MG63 (cell line): ENCODE results near the gene NAALADL2. TPM values are rescaled to one million over a fixed set of nuclear protein-coding genes. Genes with fewer than 3 reads are reported as not detected.
"Not testable (repeated sequence)": the region's sequence is repeated elsewhere in the genome, so short reads cannot be mapped to it uniquely, and the experiment has no call there.

ENCODE experiments used
- DNase-seq: peaks from one replicate; pipeline ENCODE4 v3.0.0-alpha.2; 2020
- H3K27me3 ChIP-seq: fragments of 250-450 bp; sonication (Bioruptor Pico); 2 replicates; pipeline ENCODE4 v1.5.1; 2020; ENCODE audit warnings: mild to moderate bottlenecking, moderate library complexity
- H3K36me3 ChIP-seq: fragments of 250-450 bp; sonication (Bioruptor Pico); 2 replicates; pipeline ENCODE4 v1.5.1; 2020; ENCODE audit warnings: mild to moderate bottlenecking, moderate library complexity
- H3K4me3 ChIP-seq: fragments of 250-450 bp; sonication (Bioruptor Pico); 2 replicates; pipeline ENCODE4 v1.5.1; 2020; ENCODE audit warnings: mild to moderate bottlenecking, moderate library complexity
- H3K9me3 ChIP-seq: fragments of 250-450 bp; sonication (Bioruptor Pico); 2 replicates; pipeline ENCODE4 v1.5.1; 2020; ENCODE audit warnings: mild to moderate bottlenecking, moderate library complexity
- total RNA-seq: library from RNA; depleted of rRNA; stranded (reverse); fragments of >200 nt; shearing (Covaris generic); gene quantifications from 2 replicates; pipeline ENCODE4 v1.2.3, GENCODE V29; 2014; ENCODE audit warnings: low replicate concordance

NAALADL2 gene
- total RNA-seq, 1 experiment from 2014 or later: 1.6 TPM

- H3K27me3 ChIP-seq: no peaks in the 10 kb centered on the region
These were observed 695.7 kb downstream of the NAALADL2 start for GRCh38 chr3:175554801-175555200.

GRCh38 chr3:175558261-175558660, 699.1 kb downstream of the NAALADL2 start:
- no peaks in the 10 kb centered on the region for H3K36me3 ChIP-seq
- peaks cover 8% of the 10 kb centered on the region for H3K9me3 ChIP-seq
- no peak overlapping the region for H3K4me3 ChIP-seq
- H3K27me3 ChIP-seq: no peaks in the 10 kb centered on the region
- no peak for DNase-seq

More at GRCh38 chr3:175554801-175555200, 695.7 kb downstream of the NAALADL2 start:
- DNase-seq: no peak
- H3K4me3 ChIP-seq: no peak overlapping the region
- H3K36me3 ChIP-seq: no peaks in the 10 kb centered on the region
- H3K9me3 ChIP-seq: peaks cover 3% of the 10 kb centered on the region; the same call in 1 of the 2 replicates

- H3K36me3 ChIP-seq: no peaks in the 10 kb centered on the region
- H3K9me3 ChIP-seq: peaks cover 5% of the 10 kb centered on the region; the same call in 1 of the 2 replicates
- H3K27me3 ChIP-seq: no peaks in the 10 kb centered on the region
- no peak for DNase-seq
- no peak overlapping the region for H3K4me3 ChIP-seq
These were observed 705.2 kb downstream of the NAALADL2 start for GRCh38 chr3:175564363-175564762.

- Histone ChIP-seq H3K27me3 (no peaks in the 10 kb centered on the region), H3K4me3 (no peak overlapping the region), H3K36me3 (no peaks in the 10 kb centered on the region), H3K9me3 (no peaks in the 10 kb centered on the region)
- no peak for DNase-seq
These were observed 712.0 kb downstream of the NAALADL2 start for GRCh38 chr3:175571096-175571495.

GRCh38 chr3:175573226-175573625, 714.1 kb downstream of the NAALADL2 start:
- H3K36me3 ChIP-seq: no peaks in the 10 kb centered on the region
- no peaks in the 10 kb centered on the region for H3K9me3 ChIP-seq
- H3K4me3 ChIP-seq: no peak overlapping the region
- no peak for DNase-seq
- H3K27me3 ChIP-seq: no peaks in the 10 kb centered on the region

GRCh38 chr3:175580318-175580717, 721.2 kb downstream of the NAALADL2 start:
- DNase-seq: no peak
- Histone ChIP-seq H3K27me3 (no peaks in the 10 kb centered on the region), H3K4me3 (no peak overlapping the region), H3K9me3 (no peaks in the 10 kb centered on the region; the same call in 1 of the 2 replicates), H3K36me3 (no peaks in the 10 kb centered on the region)

GRCh38 chr3:175585898-175586297, 726.8 kb downstream of the NAALADL2 start:
- Histone ChIP-seq H3K27me3 (no peaks in the 10 kb centered on the region), H3K4me3 (no peak overlapping the region), H3K36me3 (no peaks in the 10 kb centered on the region), H3K9me3 (no peaks in the 10 kb centered on the region)
- peak; percentile 3 for DNase-seq

- peaks cover 4% of the 10 kb centered on the region for H3K9me3 ChIP-seq
- H3K36me3 ChIP-seq: no peaks in the 10 kb centered on the region
- H3K27me3 ChIP-seq: no peaks in the 10 kb centered on the region
- DNase-seq: no peak
- no peak overlapping the region for H3K4me3 ChIP-seq
These were observed 731.6 kb downstream of the NAALADL2 start for GRCh38 chr3:175590745-175591144.

- no peak for DNase-seq
- Histone ChIP-seq H3K36me3 (no peaks in the 10 kb centered on the region), H3K4me3 (no peak overlapping the region), H3K27me3 (no peaks in the 10 kb centered on the region), H3K9me3 (peaks cover 4% of the 10 kb centered on the region)
These were observed 732.2 kb downstream of the NAALADL2 start for GRCh38 chr3:175591375-175591774.

- no peaks in the 10 kb centered on the region for H3K27me3 ChIP-seq
These were observed 734.2 kb downstream of the NAALADL2 start for GRCh38 chr3:175593331-175593730.

GRCh38 chr3:175598740-175599139, 739.6 kb downstream of the NAALADL2 start:
- H3K4me3 ChIP-seq: no peak overlapping the region
- H3K9me3 ChIP-seq: peaks cover 4% of the 10 kb centered on the region
- H3K36me3 ChIP-seq: no peaks in the 10 kb centered on the region
- H3K27me3 ChIP-seq: no peaks in the 10 kb centered on the region
- no peak for DNase-seq

More at GRCh38 chr3:175593331-175593730, 734.2 kb downstream of the NAALADL2 start:
- Histone ChIP-seq H3K36me3 (no peaks in the 10 kb centered on the region), H3K4me3 (no peak overlapping the region), H3K9me3 (peaks cover 4% of the 10 kb centered on the region)
- DNase-seq: no peak

GRCh38 chr3:175601521-175601920, 742.4 kb downstream of the NAALADL2 start:
- DNase-seq: no peak
- Histone ChIP-seq H3K9me3 (no peaks in the 10 kb centered on the region), H3K4me3 (no peak overlapping the region)

GRCh38 chr3:175605851-175606250, 746.7 kb downstream of the NAALADL2 start:
- Histone ChIP-seq H3K27me3 (no peaks in the 10 kb centered on the region), H3K36me3 (no peaks in the 10 kb centered on the region), H3K4me3 (no peak overlapping the region), H3K9me3 (no peaks in the 10 kb centered on the region)
- no peak for DNase-seq

More at GRCh38 chr3:175601521-175601920, 742.4 kb downstream of the NAALADL2 start:
- no peaks in the 10 kb centered on the region for H3K36me3 ChIP-seq
- H3K27me3 ChIP-seq: no peaks in the 10 kb centered on the region

GRCh38 chr3:175606650-175607318, 747.6 kb downstream of the NAALADL2 start:
- no peak for DNase-seq
- no peaks in the 10 kb centered on the region for H3K9me3 ChIP-seq
- no peaks in the 10 kb centered on the region for H3K36me3 ChIP-seq

GRCh38 chr3:175608356-175608755, 749.2 kb downstream of the NAALADL2 start:
- Histone ChIP-seq H3K4me3 (no peak overlapping the region), H3K36me3 (no peaks in the 10 kb centered on the region), H3K27me3 (no peaks in the 10 kb centered on the region), H3K9me3 (no peaks in the 10 kb centered on the region)
- no peak for DNase-seq

More at GRCh38 chr3:175606650-175607318, 747.6 kb downstream of the NAALADL2 start:
- Histone ChIP-seq H3K27me3 (no peaks in the 10 kb centered on the region), H3K4me3 (no peak overlapping the region)

- no peak for DNase-seq
- H3K9me3 ChIP-seq: no peaks in the 10 kb centered on the region
- H3K27me3 ChIP-seq: no peaks in the 10 kb centered on the region
- no peak overlapping the region for H3K4me3 ChIP-seq
- no peaks in the 10 kb centered on the region for H3K36me3 ChIP-seq
These were observed 749.8 kb downstream of the NAALADL2 start for GRCh38 chr3:175608911-175609310.

- no peaks in the 10 kb centered on the region for H3K36me3 ChIP-seq
- DNase-seq: no peak
- no peaks in the 10 kb centered on the region for H3K9me3 ChIP-seq
These were observed 753.5 kb downstream of the NAALADL2 start for GRCh38 chr3:175612487-175613196.

GRCh38 chr3:175614107-175614506, 755.0 kb downstream of the NAALADL2 start:
- H3K27me3 ChIP-seq, H3K9me3 ChIP-seq, H3K4me3 ChIP-seq, DNase-seq, H3K36me3 ChIP-seq: not testable (repeated sequence)

More at GRCh38 chr3:175612487-175613196, 753.5 kb downstream of the NAALADL2 start:
- H3K4me3 ChIP-seq: no peak overlapping the region
- no peaks in the 10 kb centered on the region for H3K27me3 ChIP-seq
